Tibial nerve (tissue), 4 donors: ENCODE data around the gene OR52K1. TPM values are rescaled to one million over a fixed set of nuclear protein-coding genes. Genes with fewer than 3 reads are reported as not detected.

ENCODE experiments used
- DNase-seq, 2 donors: peaks; one replicate each; pipeline ENCODE4 v3.0.0-alpha.2; 2019; ENCODE audit warnings: low spot score in 2 of 2
- H3K27ac ChIP-seq, 4 donors: fragments of 200-600 bp; sonication (generic) in 3 of 4; one replicate each; pipeline ENCODE4 v1.5.1; 2017 to 2019; ENCODE audit warnings: mild to moderate bottlenecking in 1 of 4
- H3K27me3 ChIP-seq, 2 donors: fragments of 200-600 bp; sonication (generic) in 1 of 2; one replicate each; pipeline versions ENCODE4 v1.5.1 to v1.6.0; 2017 to 2019
- H3K36me3 ChIP-seq, 3 donors: fragments of 200-600 bp; sonication (generic); one replicate each; pipeline ENCODE4 v1.5.1; 2018 to 2019
- H3K4me1 ChIP-seq, 4 donors: fragments of 200-600 bp; sonication (generic) in 3 of 4; one replicate each; pipeline ENCODE4 v1.5.1; 2017 to 2019
- H3K4me3 ChIP-seq, 4 donors: fragments of 200-600 bp; sonication (generic) in 3 of 4; one replicate each; pipeline ENCODE4 v1.5.1; 2017 to 2019; ENCODE audit warnings: mild to moderate bottlenecking in 1 of 4, moderate library complexity in 1 of 4
- H3K9me3 ChIP-seq, 4 donors: fragments of 200-600 bp; sonication (generic) in 3 of 4; one replicate each; pipeline ENCODE4 v1.5.1; 2017 to 2019
- CTCF ChIP-seq, 5 experiments: fragments of 200-600 bp in 3 of 5; fragments of 450-650 bp in 2 of 5; sonication (generic) in 3 of 5; IDR thresholded peaks; one replicate each; pipeline ENCODE4 v1.5.1; 2016 to 2019; ENCODE audit warnings: antibody characterized with exemption in 5 of 5, mild to moderate bottlenecking in 3 of 5, moderate library complexity in 2 of 5
- EP300 ChIP-seq, 2 donors: sonication (generic); formaldehyde crosslinking; IDR thresholded peaks; one replicate each; pipeline ENCODE4 v1.6.1; 2017; ENCODE audit warnings: antibody characterized with exemption in 2 of 2, mild to moderate bottlenecking in 1 of 2
- POLR2A ChIP-seq, 2 donors: fragments of 450-650 bp; IDR thresholded peaks; one replicate each; pipeline ENCODE4 v1.6.1; 2017; ENCODE audit warnings: antibody characterized with exemption in 2 of 2, mild to moderate bottlenecking in 2 of 2, moderate library complexity in 2 of 2
- WGBS, 2 donors: methylation state at CpG; one replicate each; pipeline ENCODE4 v1.1.5; 2018; 5-methylcytosine and 5-hydroxymethylcytosine counted together
- total RNA-seq, 4 donors: library from RNA; depleted of rRNA; stranded (reverse); fragments of >200 nt; gene quantifications; one replicate each; pipeline ENCODE4 v1.1.0, GENCODE V29; 2016

The OR52K1 gene
- total RNA-seq, result not detected

- Histone ChIP-seq H3K27me3 (no peaks in the 10 kb centered on the region), H3K27ac (no peak within 1 kb of the TSS), H3K9me3 (no peaks in the 10 kb centered on the region), H3K4me3 (no peak within 1 kb of the TSS), H3K4me1 (no peaks in the 10 kb centered on the region), H3K36me3 (no peaks in the 10 kb centered on the region)
- DNase-seq, result no peak
- no peak for TF ChIP-seq POLR2A (IDR thresholded peaks at IDR 0.05)
- no peak for TF ChIP-seq CTCF (IDR thresholded peaks at IDR 0.05)
- TF ChIP-seq EP300 (IDR thresholded peaks at IDR 0.05), result no peak
- 58 to 66% methylated on average over 2 of the region's 2 CpGs for WGBS, 2 donors
Measured at GRCh38 chr11:4482445-4482844, at the start of gene OR52K1. OR52K1 (plus strand) TSS chr11:4482646; CDS start chr11:4488901, 6,255 bp downstream.

GRCh38 chr11:4433856-4434255 is 48.6 kb upstream of the OR52K1 start:
- DNase-seq, result no peak
- Histone ChIP-seq H3K27me3 (no peaks in the 10 kb centered on the region), H3K4me3 (no peak overlapping the region), H3K9me3 (no peaks in the 10 kb centered on the region), H3K27ac (no peak overlapping the region), H3K4me1 (no peaks in the 10 kb centered on the region), H3K36me3 (no peaks in the 10 kb centered on the region)
- WGBS, 2 donors, result 63 to 72% methylated on average over 2 of the region's 2 CpGs
- TF ChIP-seq EP300 (IDR thresholded peaks at IDR 0.05) (no peak), CTCF (IDR thresholded peaks at IDR 0.05) (no peak), POLR2A (IDR thresholded peaks at IDR 0.05) (no peak)

- H3K36me3 ChIP-seq, result no peaks in the 10 kb centered on the region
- no peak for DNase-seq
- no peak for TF ChIP-seq POLR2A (IDR thresholded peaks at IDR 0.05)
- no peak for TF ChIP-seq EP300 (IDR thresholded peaks at IDR 0.05)
- no peak for TF ChIP-seq CTCF (IDR thresholded peaks at IDR 0.05)
- H3K4me3 ChIP-seq, result no peak overlapping the region
- no peaks in the 10 kb centered on the region for H3K27me3 ChIP-seq
- H3K4me1 ChIP-seq, result no peaks in the 10 kb centered on the region
- peaks cover 0 to 7% (median 0%) of the 10 kb centered on the region in 4 donors for H3K9me3 ChIP-seq
- H3K27ac ChIP-seq, result no peak overlapping the region
- 73 to 80% methylated on average over 1 of the region's 1 CpG for WGBS, 2 donors
Measured at GRCh38 chr11:4436411-4436810, 46.0 kb upstream of the OR52K1 start.

GRCh38 chr11:4441515-4441914 is 40.9 kb upstream of the OR52K1 start:
- Histone ChIP-seq H3K9me3 (peaks cover 0 to 7% (median 0%) of the 10 kb centered on the region in 4 donors), H3K4me3 (no peak overlapping the region), H3K27ac (no peak overlapping the region), H3K36me3 (no peaks in the 10 kb centered on the region), H3K27me3 (no peaks in the 10 kb centered on the region), H3K4me1 (no peaks in the 10 kb centered on the region)
- TF ChIP-seq CTCF (IDR thresholded peaks at IDR 0.05), result no peak
- TF ChIP-seq EP300 (IDR thresholded peaks at IDR 0.05), result no peak
- TF ChIP-seq POLR2A (IDR thresholded peaks at IDR 0.05), result no peak
- 89 to 94% methylated on average over 3 of the region's 3 CpGs for WGBS, 2 donors
- no peak for DNase-seq

GRCh38 chr11:4443232-4443891 is 39.1 kb upstream of the OR52K1 start:
- no peak for TF ChIP-seq POLR2A (IDR thresholded peaks at IDR 0.05)
- TF ChIP-seq CTCF (IDR thresholded peaks at IDR 0.05), result no peak
- no peak for TF ChIP-seq EP300 (IDR thresholded peaks at IDR 0.05)
- 29 to 30% methylated on average over 3 of the region's 3 CpGs for WGBS, 2 donors
- H3K27ac ChIP-seq, result no peak overlapping the region

More at GRCh38 chr11:4443232-4443891, 39.1 kb upstream of the OR52K1 start:
- no peaks in the 10 kb centered on the region for H3K27me3 ChIP-seq
- no peaks in the 10 kb centered on the region for H3K4me1 ChIP-seq
- no peak overlapping the region for H3K4me3 ChIP-seq
- peaks cover 0 to 7% (median 0%) of the 10 kb centered on the region in 4 donors for H3K9me3 ChIP-seq
- H3K36me3 ChIP-seq, result no peaks in the 10 kb centered on the region
- no peak for DNase-seq
